Measurements from ENCODE around the gene RBM48.

DNA sequence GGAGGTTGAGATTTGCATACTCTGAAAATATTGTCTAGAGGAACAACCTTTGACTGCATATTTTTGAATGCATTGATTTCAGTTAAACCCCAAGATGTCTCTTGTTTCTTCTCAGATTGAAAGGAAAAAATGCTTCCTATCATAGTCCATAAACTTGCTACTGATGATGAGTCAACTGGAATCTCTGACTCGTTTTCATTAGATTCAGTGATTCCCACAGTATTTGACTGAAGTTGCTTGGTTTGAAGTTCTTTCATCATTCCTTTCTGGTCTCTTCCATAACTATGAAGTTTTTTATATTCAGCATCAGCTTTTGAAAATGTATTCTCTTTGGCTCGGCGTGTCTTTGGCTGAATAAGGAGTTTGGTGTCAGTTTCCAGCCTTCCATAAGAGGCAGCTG is 11.0 kb upstream of the RBM48 start:
- no peak for TF ChIP-seq POLR2A (IDR thresholded peaks at IDR 0.05; ENCODE audit: extremely low read depth, insufficient read length)
- TF ChIP-seq, protein P1, sequence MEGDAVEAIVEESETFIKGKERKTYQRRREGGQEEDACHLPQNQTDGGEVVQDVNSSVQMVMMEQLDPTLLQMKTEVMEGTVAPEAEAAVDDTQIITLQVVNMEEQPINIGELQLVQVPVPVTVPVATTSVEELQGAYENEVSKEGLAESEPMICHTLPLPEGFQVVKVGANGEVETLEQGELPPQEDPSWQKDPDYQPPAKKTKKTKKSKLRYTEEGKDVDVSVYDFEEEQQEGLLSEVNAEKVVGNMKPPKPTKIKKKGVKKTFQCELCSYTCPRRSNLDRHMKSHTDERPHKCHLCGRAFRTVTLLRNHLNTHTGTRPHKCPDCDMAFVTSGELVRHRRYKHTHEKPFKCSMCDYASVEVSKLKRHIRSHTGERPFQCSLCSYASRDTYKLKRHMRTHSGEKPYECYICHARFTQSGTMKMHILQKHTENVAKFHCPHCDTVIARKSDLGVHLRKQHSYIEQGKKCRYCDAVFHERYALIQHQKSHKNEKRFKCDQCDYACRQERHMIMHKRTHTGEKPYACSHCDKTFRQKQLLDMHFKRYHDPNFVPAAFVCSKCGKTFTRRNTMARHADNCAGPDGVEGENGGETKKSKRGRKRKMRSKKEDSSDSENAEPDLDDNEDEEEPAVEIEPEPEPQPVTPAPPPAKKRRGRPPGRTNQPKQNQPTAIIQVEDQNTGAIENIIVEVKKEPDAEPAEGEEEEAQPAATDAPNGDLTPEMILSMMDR (IDR thresholded peaks at IDR 0.05; ENCODE audit: low read depth, low read length), result no peak
- TF ChIP-seq, protein P2, sequence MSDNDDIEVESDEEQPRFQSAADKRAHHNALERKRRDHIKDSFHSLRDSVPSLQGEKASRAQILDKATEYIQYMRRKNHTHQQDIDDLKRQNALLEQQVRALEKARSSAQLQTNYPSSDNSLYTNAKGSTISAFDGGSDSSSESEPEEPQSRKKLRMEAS (IDR thresholded peaks at IDR 0.05; ENCODE audit: low read depth, low read length), result no peak

Data from NB4 (cell line).